ENCODE results near the gene DNAJB9. TPM values are rescaled to one million over a fixed set of nuclear protein-coding genes. Genes with fewer than 3 reads are reported as not detected.

The DNAJB9 gene
- total RNA-seq, 4 donors from 2014 or later, result 2.8 to 28.3 (median 14.4) TPM

GRCh38 chr7:108559253-108559652 lies 10.4 kb upstream of the DNAJB9 start:
- in situ Hi-C loops (cut with MboI; ENCODE audit: low pct_ligation_motif_present in 1 of 4, low pct_unique_long_range_greater_than_20kb in 1 of 4, low sequenced_read_pairs in 3 of 4) (no loop called here), intact Hi-C loops (cut with DNase I; ENCODE audit: low total_unique reads) (no loop called here)
- Histone ChIP-seq H3K4me1 (no peaks in the 10 kb centered on the region), H3K9me3 (peaks cover 11 to 14% of the 10 kb centered on the region in 2 donors), H3K27ac (no peak overlapping the region), H3K36me3 (no peaks in the 10 kb centered on the region), H3K4me3 (no peak overlapping the region), H3K27me3 (no peaks in the 10 kb centered on the region)
- no peak for TF ChIP-seq EP300 (IDR thresholded peaks at IDR 0.05; ENCODE audit: low read depth)
- TF ChIP-seq POLR2AphosphoS5 (IDR thresholded peaks at IDR 0.05), result no peak
- TF ChIP-seq POLR2A (IDR thresholded peaks at IDR 0.05), result no peak
- TF ChIP-seq CTCF (IDR thresholded peaks at IDR 0.05), result no peak
- WGBS, 2 donors (ENCODE audit: low coverage in 1 of 2), result 88 to 92% methylated on average over 4 of the region's 4 CpGs
- no peak for DNase-seq

- Histone ChIP-seq H3K27ac (no peak overlapping the region), H3K27me3 (no peaks in the 10 kb centered on the region), H3K4me3 (no peak overlapping the region), H3K36me3 (peaks cover 0 to 13% (median 3%) of the 10 kb centered on the region in 4 donors), H3K4me1 (no peaks in the 10 kb centered on the region), H3K9me3 (peaks cover 11 to 14% of the 10 kb centered on the region in 2 donors)
- WGBS, 2 donors (ENCODE audit: low coverage in 1 of 2), result 96 to 100% methylated on average over 1 to 4 of the region's 4 CpGs
- intact Hi-C loops (cut with DNase I; ENCODE audit: low total_unique reads), result no loop called here
- in situ Hi-C loops (cut with MboI; ENCODE audit: low pct_ligation_motif_present in 1 of 4, low pct_unique_long_range_greater_than_20kb in 1 of 4, low sequenced_read_pairs in 3 of 4), result no loop called here
- TF ChIP-seq CTCF (IDR thresholded peaks at IDR 0.05), result no peak
- TF ChIP-seq POLR2A (IDR thresholded peaks at IDR 0.05), result no peak
- DNase-seq, result no peak
These were observed 8.5 kb upstream of the DNAJB9 start for GRCh38 chr7:108561047-108561619.

- intact Hi-C loops (cut with DNase I; ENCODE audit: low total_unique reads) (loop anchor here (5.0 kb wide), 1 partner anchor 39 kb away; the partner anchor contains the start of gene PNPLA8), in situ Hi-C loops (cut with MboI; ENCODE audit: low pct_ligation_motif_present in 1 of 4, low pct_unique_long_range_greater_than_20kb in 1 of 4, low sequenced_read_pairs in 3 of 4) (no loop called here)
- Histone ChIP-seq H3K9me3 (no peaks in the 10 kb centered on the region), H3K4me3 (no peak overlapping the region), H3K36me3 (peaks cover 0 to 13% (median 3%) of the 10 kb centered on the region in 4 donors), H3K27ac (no peak overlapping the region), H3K27me3 (no peaks in the 10 kb centered on the region), H3K4me1 (peaks cover 2 to 30% (median 19%) of the 10 kb centered on the region in 4 donors)
- TF ChIP-seq POLR2A (IDR thresholded peaks at IDR 0.05) (no peak), CTCF (IDR thresholded peaks at IDR 0.05) (no peak), EP300 (IDR thresholded peaks at IDR 0.05; ENCODE audit: low read depth) (no peak), POLR2AphosphoS5 (IDR thresholded peaks at IDR 0.05) (no peak)
- no peak for DNase-seq
These were observed 3.7 kb upstream of the DNAJB9 start for GRCh38 chr7:108565987-108566386.

- WGBS, 2 donors (ENCODE audit: low coverage in 1 of 2), result 7 to 28% methylated on average over 5 to 24 of the region's 24 CpGs
- in situ Hi-C loops (cut with MboI; ENCODE audit: low pct_ligation_motif_present in 1 of 4, low pct_unique_long_range_greater_than_20kb in 1 of 4, low sequenced_read_pairs in 3 of 4) (no loop called here), intact Hi-C loops (cut with DNase I; ENCODE audit: low total_unique reads) (loop anchor here (5.0 kb wide), 1 partner anchor 42 kb away; the partner anchor contains the start of gene PNPLA8)
- H3K4me3 ChIP-seq, result peak overlapping the region; percentile 51 to 92 (median 84)
- H3K4me1 ChIP-seq, result peaks cover 6 to 46% (median 28%) of the 10 kb centered on the region in 4 donors
- peaks cover 0 to 23% (median 3%) of the 10 kb centered on the region in 4 donors for H3K36me3 ChIP-seq
- TF ChIP-seq POLR2AphosphoS5 (IDR thresholded peaks at IDR 0.05) (no peak), POLR2A (IDR thresholded peaks at IDR 0.05) (no peak), EP300 (IDR thresholded peaks at IDR 0.05; ENCODE audit: low read depth) (no peak), CTCF (IDR thresholded peaks at IDR 0.05) (no peak)
- H3K9me3 ChIP-seq, result no peaks in the 10 kb centered on the region
- H3K27me3 ChIP-seq, result no peaks in the 10 kb centered on the region
- peak overlapping the region; percentile 96 to 98 (median 98) for H3K27ac ChIP-seq
- DNase-seq, result no peak
These were observed 783 bp upstream of the DNAJB9 start for GRCh38 chr7:108568801-108569380.
